Activated T-helper 1 cell treated with anti-CD3 and anti-CD28 coated beads, Interleukin-2, amount 50 U/mL, for 16 hours (primary cell): ENCODE measurements around the gene TMCO4.
"Not testable (repeated sequence)": the region's sequence is repeated elsewhere in the genome, so short reads cannot be mapped to it uniquely, and the experiment has no call there.

Source experiments
- DNase-seq, 2 donors: peaks; one replicate each; pipeline ENCODE4 v3.0.0-alpha.2; 2020; ENCODE audit warnings: low read depth in 1 of 2, low spot score in 1 of 2

The TMCO4 gene

GRCh38 chr1:19799230-19800075 is at the start of gene TMCO4:
TMCO4 (minus strand) TSS chr1:19799916; CDS start chr1:19780758, 19,158 bp downstream.
- DNase-seq: peak; percentile 22 to 42

- not testable (repeated sequence) for DNase-seq
These were observed 49.6 kb upstream of the TMCO4 start for GRCh38 chr1:19849307-19849706.

GRCh38 chr1:19847334-19847733 is 47.6 kb upstream of the TMCO4 start:
- not testable (repeated sequence) for DNase-seq

GRCh38 chr1:19846338-19846737 is 46.6 kb upstream of the TMCO4 start:
- DNase-seq: no peak

GRCh38 chr1:19845555-19845954 is 45.8 kb upstream of the TMCO4 start:
- DNase-seq: no peak

GRCh38 chr1:19844731-19845495 is 45.2 kb upstream of the TMCO4 start:
- DNase-seq: no peak

GRCh38 chr1:19840228-19840627 is 40.5 kb upstream of the TMCO4 start:
- DNase-seq: no peak

- no peak for DNase-seq
These were observed 38.1 kb upstream of the TMCO4 start for GRCh38 chr1:19837866-19838265.

- DNase-seq: no peak
These were observed 35.9 kb upstream of the TMCO4 start for GRCh38 chr1:19835578-19835977.

GRCh38 chr1:19831441-19831840 is 31.7 kb upstream of the TMCO4 start:
- no peak for DNase-seq

GRCh38 chr1:19828546-19828945 is 28.8 kb upstream of the TMCO4 start:
- no peak for DNase-seq

GRCh38 chr1:19825298-19825697 is 25.6 kb upstream of the TMCO4 start:
- DNase-seq: no peak

GRCh38 chr1:19824541-19824940 is 24.8 kb upstream of the TMCO4 start:
- DNase-seq: no peak

- no peak for DNase-seq
These were observed 24.3 kb upstream of the TMCO4 start for GRCh38 chr1:19824036-19824435.

GRCh38 chr1:19819701-19820100 is 20.0 kb upstream of the TMCO4 start:
- no peak for DNase-seq

GRCh38 chr1:19818324-19818723 is 18.6 kb upstream of the TMCO4 start:
- DNase-seq: no peak

- no peak for DNase-seq
These were observed 17.4 kb upstream of the TMCO4 start for GRCh38 chr1:19817160-19817559.

- not testable (repeated sequence) for DNase-seq
These were observed 17.0 kb upstream of the TMCO4 start for GRCh38 chr1:19816737-19817086.

- no peak for DNase-seq
These were observed 16.4 kb upstream of the TMCO4 start for GRCh38 chr1:19815801-19816736.

GRCh38 chr1:19814681-19815503 is 15.2 kb upstream of the TMCO4 start, which contains the start of gene RNF186:
RNF186 (minus strand) TSS chr1:19815283; CDS start chr1:19815101, 182 bp downstream.
- DNase-seq: no peak
